GM08714 (cell line): Measurements from ENCODE around the gene ORAI3.

Experiments used
- H3K4me3 ChIP-seq: fragments of 200-500 bp; sonication (Bioruptor generic); 2 replicates; pipeline ENCODE4 v1.5.1; 2014; ENCODE audit warnings: mild to moderate bottlenecking, low read length, inconsistent platforms
- ZNF274 ChIP-seq: IDR thresholded peaks from 2 replicates; pipeline ENCODE4 v1.6.1; 2012; ENCODE audit warnings: mild to moderate bottlenecking, low read depth, low read length

ORAI3 gene

DNA sequence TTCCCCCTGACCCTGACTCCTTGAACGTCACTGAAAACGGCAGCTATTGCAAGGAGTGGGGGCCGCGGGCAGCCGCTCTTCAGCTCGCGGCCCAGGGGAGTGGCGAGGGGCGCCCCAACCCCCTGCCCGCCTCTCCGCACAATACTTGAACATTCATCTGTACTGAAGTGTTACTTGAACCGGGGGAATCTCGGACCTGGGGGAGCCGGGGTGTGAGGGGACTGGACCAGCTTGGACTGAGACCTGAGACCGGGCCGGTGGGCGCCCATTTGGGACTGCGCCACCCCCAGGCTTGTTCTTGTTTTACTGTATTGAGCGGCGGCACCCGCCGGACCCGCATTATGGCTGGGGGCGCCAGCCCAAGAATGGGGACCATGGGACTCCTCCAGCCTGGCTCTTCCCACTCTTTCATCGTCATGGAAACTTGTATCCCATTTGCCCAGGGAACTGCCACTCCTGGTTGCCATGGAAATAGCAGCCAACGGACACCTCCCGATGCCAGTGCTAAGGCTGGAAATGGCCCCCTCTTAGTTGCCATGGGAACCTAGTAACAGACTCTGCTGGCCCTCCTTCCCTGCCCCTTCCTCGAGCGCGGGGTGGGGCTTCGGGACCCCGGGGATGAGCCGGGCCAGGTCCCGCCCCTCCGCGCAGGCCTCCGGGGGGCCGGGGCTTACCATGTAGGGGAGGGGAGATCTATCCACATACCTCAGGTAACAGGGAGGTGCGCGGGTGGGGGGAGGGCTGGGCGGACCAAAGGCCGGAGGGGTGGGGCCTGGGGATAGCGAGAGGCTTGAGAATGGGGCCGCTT is 805 bp upstream of the ORAI3 start:
- peak overlapping the region; percentile 71; the same call in 1 of the 2 replicates for H3K4me3 ChIP-seq
- TF ChIP-seq ZNF274, result no peak

DNA sequence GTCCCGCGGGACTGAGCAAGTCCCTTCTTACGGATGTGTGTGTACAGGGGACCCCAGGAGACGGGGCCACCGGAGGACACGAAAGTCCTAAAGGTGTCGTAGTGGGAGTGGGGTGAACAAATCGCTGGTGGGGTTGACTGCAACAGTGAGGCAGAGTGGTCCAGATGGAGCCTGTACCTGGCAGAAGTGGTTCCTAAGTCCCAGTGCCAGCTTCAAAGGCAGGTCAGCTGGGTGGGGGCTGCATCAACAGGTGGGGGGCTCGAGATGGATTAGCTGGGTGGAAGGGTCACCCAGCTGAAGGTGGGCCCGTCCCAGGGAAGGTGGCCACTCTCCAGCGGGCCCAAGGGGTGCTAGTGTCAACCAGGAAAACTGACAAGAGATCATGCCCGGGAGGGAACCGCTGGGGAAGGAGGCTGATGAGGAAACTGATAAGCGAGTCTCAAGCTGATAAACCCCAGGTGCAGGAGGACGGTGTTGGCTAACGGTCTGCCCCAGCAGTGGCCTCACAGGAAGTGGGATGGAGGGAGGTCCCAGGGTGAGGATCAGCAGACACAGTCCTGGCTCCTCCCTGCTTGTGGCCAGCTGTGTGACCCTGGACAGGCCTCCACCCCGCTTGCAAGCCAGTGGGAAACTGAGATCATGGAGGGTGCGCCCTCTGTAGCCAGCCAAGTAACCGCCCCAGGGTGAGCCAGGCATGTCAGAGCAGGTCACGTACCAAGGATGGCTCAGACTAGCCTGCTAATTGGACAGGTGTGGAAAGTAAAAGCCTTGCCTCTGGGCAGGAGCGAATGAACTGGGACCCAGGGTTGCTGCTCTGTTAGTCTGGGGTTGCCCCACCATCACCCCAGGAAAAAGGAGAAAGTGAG is 1.0 kb downstream of the ORAI3 start:
- peak overlapping the region; percentile 71 for H3K4me3 ChIP-seq
- no peak for TF ChIP-seq ZNF274

GRCh38 chr16:30950516-30951065 is 1.7 kb downstream of the ORAI3 start:
- TF ChIP-seq ZNF274, result no peak
- peak overlapping the region; percentile 71; the same call in 1 of the 2 replicates for H3K4me3 ChIP-seq

DNA sequence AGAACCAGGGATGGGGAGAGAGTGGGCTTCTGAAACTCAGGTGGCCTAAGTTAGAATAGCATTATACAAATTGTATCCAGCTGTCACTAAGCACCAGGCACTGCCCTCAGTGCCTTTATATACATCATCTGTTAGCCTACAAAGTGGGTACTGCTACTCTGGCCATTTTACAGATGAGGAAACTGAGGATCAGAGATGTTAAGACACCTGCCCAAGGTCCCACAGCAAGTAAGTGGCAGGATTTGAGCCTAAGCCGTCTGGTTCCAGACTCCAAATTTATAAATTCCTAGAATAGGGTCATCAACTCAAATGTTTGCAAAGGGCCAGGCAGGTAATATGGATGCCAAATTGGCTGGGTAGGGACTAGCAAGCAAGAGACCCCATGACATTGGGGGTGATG is 2.3 kb downstream of the ORAI3 start:
- no peak overlapping the region for H3K4me3 ChIP-seq
- TF ChIP-seq ZNF274, result no peak

GRCh38 chr16:30951750-30952149 is 2.9 kb downstream of the ORAI3 start:
- H3K4me3 ChIP-seq, result no peak overlapping the region
- no peak for TF ChIP-seq ZNF274

DNA sequence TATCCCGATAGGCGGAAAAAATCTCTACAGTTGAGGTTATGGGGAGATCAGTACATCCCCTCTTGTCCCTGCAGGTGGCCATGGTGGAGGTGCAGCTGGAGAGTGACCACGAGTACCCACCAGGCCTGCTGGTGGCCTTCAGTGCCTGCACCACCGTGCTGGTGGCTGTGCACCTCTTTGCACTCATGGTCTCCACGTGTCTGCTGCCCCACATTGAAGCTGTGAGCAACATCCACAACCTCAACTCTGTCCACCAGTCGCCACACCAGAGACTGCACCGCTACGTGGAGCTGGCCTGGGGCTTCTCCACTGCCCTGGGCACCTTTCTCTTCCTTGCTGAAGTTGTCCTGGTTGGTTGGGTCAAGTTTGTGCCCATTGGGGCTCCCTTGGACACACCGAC is 4.2 kb downstream of the ORAI3 start:
- TF ChIP-seq ZNF274, result no peak

GRCh38 chr16:30953511-30954124 is 4.8 kb downstream of the ORAI3 start:
- H3K4me3 ChIP-seq, result no peak overlapping the region
- TF ChIP-seq ZNF274, result no peak

More for the DNA sequence above, 4.2 kb downstream of the ORAI3 start:
- H3K4me3 ChIP-seq, result no peak overlapping the region

DNA sequence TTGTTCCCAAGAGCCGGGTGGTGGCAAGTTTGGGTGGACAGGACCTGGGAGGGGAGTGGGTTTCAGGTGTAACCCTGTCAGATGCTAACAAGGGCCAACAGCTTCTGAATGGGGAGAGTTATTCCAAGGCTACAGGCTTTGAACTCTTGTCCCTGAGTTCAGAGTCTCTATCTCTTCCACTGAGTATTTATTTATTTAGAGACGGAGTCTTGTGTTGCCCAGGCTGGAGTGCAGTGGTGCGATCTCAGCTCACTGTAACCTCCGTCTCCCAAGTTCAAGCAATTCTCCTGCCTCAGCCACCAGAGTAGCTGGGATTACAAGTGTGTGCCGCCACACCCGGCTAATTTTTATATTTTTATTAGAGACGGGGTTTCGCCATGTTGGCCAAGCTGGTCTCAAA is 6.1 kb downstream of the ORAI3 start:
- H3K4me3 ChIP-seq, result no peak overlapping the region
- TF ChIP-seq ZNF274, result no peak

DNA sequence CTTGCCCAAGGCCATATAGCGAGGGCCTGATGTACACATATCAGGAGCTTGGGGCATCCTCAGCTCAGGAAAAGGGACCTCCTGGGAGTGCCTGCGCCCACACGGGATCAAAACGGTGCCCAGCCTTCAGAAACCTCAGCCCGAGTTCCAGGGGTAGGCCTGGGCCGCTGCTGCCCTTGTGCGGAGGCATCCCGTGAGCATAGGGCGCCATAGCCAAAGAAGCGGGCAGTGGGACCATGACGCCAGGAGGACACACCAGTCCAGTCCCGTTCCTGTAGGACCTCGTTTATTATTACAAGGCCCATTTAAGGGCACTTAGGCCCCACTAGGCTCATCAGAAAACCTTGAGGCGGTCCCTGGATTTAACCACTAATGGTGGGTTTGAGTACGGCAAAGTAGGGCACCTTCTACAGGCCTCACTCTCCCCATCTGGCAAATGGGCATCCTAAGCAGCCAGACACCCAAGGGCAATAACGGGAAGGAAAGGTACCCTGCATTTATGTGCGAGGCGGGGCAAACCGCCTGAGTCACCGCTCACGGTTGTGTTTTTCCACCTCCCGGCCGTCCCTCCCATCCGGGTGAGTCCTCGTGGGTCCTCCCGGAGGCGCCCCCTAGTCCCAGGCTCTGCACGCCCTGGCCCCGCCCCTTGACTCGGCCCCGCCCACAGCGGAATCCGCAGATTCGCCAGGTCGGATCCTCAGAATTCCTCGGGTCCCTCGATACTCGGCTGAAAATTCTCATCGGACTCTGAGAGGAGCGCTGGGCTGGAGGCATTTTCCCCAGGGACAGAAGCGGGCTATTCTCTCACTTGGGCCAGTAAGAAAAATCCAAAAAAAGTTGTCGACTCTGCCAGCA is 8.0 kb downstream of the ORAI3 start:
- H3K4me3 ChIP-seq, result peak overlapping the region; percentile 73
- no peak for TF ChIP-seq ZNF274

- TF ChIP-seq ZNF274, result no peak
- peak within 1 kb of the TSS; percentile 73 for H3K4me3 ChIP-seq
Measured at GRCh38 chr16:30957456-30958174, 8.7 kb downstream of the ORAI3 start, which contains the start of gene SETD1A. Gene SETD1A, plus strand, starts transcription at chr16:30957754. Its CDS starts 978 bp downstream, at chr16:30958732.

- H3K4me3 ChIP-seq, result peak overlapping the region; percentile 73
- TF ChIP-seq ZNF274, result no peak
Measured at GRCh38 chr16:30958175-30959079, 9.6 kb downstream of the ORAI3 start.

GRCh38 chr16:30961384-30961783 is 12.5 kb downstream of the ORAI3 start:
- H3K4me3 ChIP-seq, result no peak overlapping the region
- no peak for TF ChIP-seq ZNF274
